ENCODE results near the gene CDC14A.

Gene CDC14A

GRCh38 chr1:100499194-100499811 lies 147.0 kb downstream of the CDC14A start:
- no peak for DNase-seq

GRCh38 chr1:100502052-100502792 lies 149.9 kb downstream of the CDC14A start:
- DNase-seq, result peak; percentile 92

GRCh38 chr1:100506217-100506616 lies 153.9 kb downstream of the CDC14A start:
- DNase-seq, result no peak

- DNase-seq, result no peak
These were observed 158.1 kb downstream of the CDC14A start for GRCh38 chr1:100510451-100510850.

GRCh38 chr1:100511058-100511457 lies 158.8 kb downstream of the CDC14A start:
- no peak for DNase-seq

GRCh38 chr1:100511773-100512172 lies 159.5 kb downstream of the CDC14A start:
- DNase-seq, result no peak

GRCh38 chr1:100512803-100513352 lies 160.6 kb downstream of the CDC14A start:
- DNase-seq, result no peak

- DNase-seq, result no peak
These were observed 164.6 kb downstream of the CDC14A start for GRCh38 chr1:100516857-100517256.

GRCh38 chr1:100517515-100517914 lies 165.2 kb downstream of the CDC14A start:
- DNase-seq, result no peak

- no peak for DNase-seq
These were observed 165.7 kb downstream of the CDC14A start for GRCh38 chr1:100518023-100518422.

- no peak for DNase-seq
These were observed 170.8 kb downstream of the CDC14A start for GRCh38 chr1:100523038-100523652.

GRCh38 chr1:100524355-100524754 lies 172.0 kb downstream of the CDC14A start:
- DNase-seq, result no peak

- DNase-seq, result no peak
These were observed 174.6 kb downstream of the CDC14A start for GRCh38 chr1:100526894-100527293.

GRCh38 chr1:100528871-100529270 lies 176.6 kb downstream of the CDC14A start:
- DNase-seq, result no peak

GRCh38 chr1:100530141-100530540 lies 177.8 kb downstream of the CDC14A start:
- DNase-seq, result no peak

GRCh38 chr1:100530880-100531487 lies 178.7 kb downstream of the CDC14A start:
- DNase-seq, result no peak

GRCh38 chr1:100532645-100533044 lies 180.3 kb downstream of the CDC14A start:
- DNase-seq, result no peak

- no peak for DNase-seq
These were observed 183.0 kb downstream of the CDC14A start for GRCh38 chr1:100535264-100535663.

GRCh38 chr1:100536031-100536430 lies 183.7 kb downstream of the CDC14A start:
- DNase-seq, result no peak

- peak; percentile 62 for DNase-seq
These were observed 186.9 kb downstream of the CDC14A start for GRCh38 chr1:100538913-100539835.

GRCh38 chr1:100539836-100540536 lies 187.7 kb downstream of the CDC14A start:
- DNase-seq, result peak; percentile 62

GRCh38 chr1:100542285-100542684 lies 190.0 kb downstream of the CDC14A start:
- DNase-seq, result peak; percentile 91

Data from NCI-H69 (cell line).